ENCODE data around the gene TMEM247. TPM values are rescaled to one million over a fixed set of nuclear protein-coding genes. Genes with fewer than 3 reads are reported as not detected.

The TMEM247 gene
- total and polyA plus RNA-seq, 10 of the 15 experiments (the other 5 are each of a cell fraction or from before 2014, with no cell fraction given): not detected

GRCh38 chr2:46438102-46438501 is 41.3 kb upstream of the TMEM247 start:
- RAD21 ChIA-PET (ENCODE audit: unreplicated experiment): interaction anchor here (0.5 kb wide), 1 partner anchor 1977 kb away, joined by 3 read pairs; no protein-coding TSS in a partner anchor
- no TSS peak for BruUV-seq (replicated peaks)

GRCh38 chr2:46438794-46439193 is 40.6 kb upstream of the TMEM247 start:
- H3K4me3 ChIP-seq: no peak overlapping the region
- 16% methylated on average over 2 of the region's 2 CpGs for WGBS (ENCODE audit: insufficient coverage, insufficient replicate concordance, low lambda C conversion rate, missing lambda C conversion rate)
- RAD21 ChIA-PET (ENCODE audit: unreplicated experiment): interaction anchor here (1.0 to 1.4 kb wide), 2 partner anchors 8 to 550 kb away, joined by 3 to 4 read pairs; no protein-coding TSS in a partner anchor
- H3K27ac ChIP-seq (ENCODE audit: control insufficient read depth, insufficient read depth): no peak overlapping the region
- POLR2A ChIA-PET: no interaction called here
- no peaks in the 10 kb centered on the region for H3K36me3 ChIP-seq (ENCODE audit: control insufficient read depth in 2 of 2, insufficient read depth in 2 of 2, low read length in 1 of 2)
- no peaks in the 10 kb centered on the region for H4K20me1 ChIP-seq (ENCODE audit: control insufficient read depth, insufficient read depth)
- H3K9me3 ChIP-seq (replicated peaks; ENCODE audit: control insufficient read depth, insufficient read depth, low read length): no peaks in the 10 kb centered on the region
- H2AFZ ChIP-seq (ENCODE audit: control insufficient read depth, low read depth, low read length): no peak overlapping the region
- intact Hi-C loops (cut with micrococcal nuclease; ENCODE audit: unreplicated experiment): no loop called here
- no peak for FAIRE-seq
- H3K27me3 ChIP-seq (replicated peaks in 1 of 2; ENCODE audit: control insufficient read depth in 2 of 2, insufficient read depth in 2 of 2, low read length in 1 of 2): no peaks in the 10 kb centered on the region; a peak in 1 of 4 replicates
- no peaks in the 10 kb centered on the region for H3K4me1 ChIP-seq (ENCODE audit: control insufficient read depth, insufficient read depth, low read length)
- SMC1A ChIA-PET (ENCODE audit: uncharacterized antibody, unreplicated experiment): interaction anchor here (0.8 to 1.3 kb wide), 4 partner anchors 10 to 71 kb away, joined by 3 to 5 read pairs (median 3); no protein-coding TSS in a partner anchor
- DNase-seq (ENCODE audit: low read depth, low spot score): no peak
- H3K4me2 ChIP-seq (ENCODE audit: control insufficient read depth, insufficient read depth): no peak overlapping the region
- CTCF ChIA-PET: interaction anchor here (0.6 to 1.4 kb wide), 3 partner anchors 22 to 198 kb away, joined by 3 to 5 read pairs (median 3); no protein-coding TSS in a partner anchor
- in situ Hi-C loops (cut with MboI): no loop called here
- H3K9ac ChIP-seq (ENCODE audit: control insufficient read depth, insufficient read depth, low read length): no peak overlapping the region
- H3K79me2 ChIP-seq (ENCODE audit: control insufficient read depth, insufficient read depth, low read length): no peaks in the 10 kb centered on the region
- ATAC-seq: no peak; the same call in 1 of the 3 replicates
- no TSS peak for BruUV-seq (replicated peaks)
- TF ChIP-seq IRF3 (IDR thresholded peaks at IDR 0.05) (no peak), NBN (IDR thresholded peaks at IDR 0.05) (no peak), E4F1 (IDR thresholded peaks at IDR 0.05; ENCODE audit: borderline replicate concordance, partially characterized antibody) (no peak), GATAD2B (conservative IDR thresholded peaks at IDR 0.05; ENCODE audit: low read depth) (no peak), SPI1 (IDR thresholded peaks at IDR 0.05; ENCODE audit: borderline replicate concordance, insufficient read depth, low read depth, low read length) (no peak), HDAC6 (IDR thresholded peaks at IDR 0.05; ENCODE audit: unreplicated experiment) (no peak)

More at GRCh38 chr2:46438102-46438501, 41.3 kb upstream of the TMEM247 start:
- Histone ChIP-seq H4K20me1 (ENCODE audit: control insufficient read depth, insufficient read depth) (no peaks in the 10 kb centered on the region), H3K9me3 (replicated peaks; ENCODE audit: control insufficient read depth, insufficient read depth, low read length) (no peaks in the 10 kb centered on the region), H3K9ac (ENCODE audit: control insufficient read depth, insufficient read depth, low read length) (no peak overlapping the region), H3K4me1 (ENCODE audit: control insufficient read depth, insufficient read depth, low read length) (no peaks in the 10 kb centered on the region), H2AFZ (ENCODE audit: control insufficient read depth, low read depth, low read length) (no peak overlapping the region), H3K27me3 (replicated peaks in 1 of 2; ENCODE audit: control insufficient read depth in 2 of 2, insufficient read depth in 2 of 2, low read length in 1 of 2) (no peaks in the 10 kb centered on the region; a peak in 2 of 4 replicates), H3K79me2 (ENCODE audit: control insufficient read depth, insufficient read depth, low read length) (no peaks in the 10 kb centered on the region), H3K4me2 (ENCODE audit: control insufficient read depth, insufficient read depth) (no peak overlapping the region), H3K4me3 (no peak overlapping the region), H3K36me3 (ENCODE audit: control insufficient read depth in 2 of 2, insufficient read depth in 2 of 2, low read length in 1 of 2) (no peaks in the 10 kb centered on the region), H3K27ac (ENCODE audit: control insufficient read depth, insufficient read depth) (no peak overlapping the region)
- intact Hi-C loops (cut with micrococcal nuclease; ENCODE audit: unreplicated experiment) (no loop called here), in situ Hi-C loops (cut with MboI) (no loop called here)
- FAIRE-seq: no peak
- no peak for ATAC-seq
- ChIA-PET SMC1A (ENCODE audit: uncharacterized antibody, unreplicated experiment) (interaction anchor here (0.8 to 1.3 kb wide), 4 partner anchors 10 to 70 kb away, joined by 3 to 5 read pairs (median 3); no protein-coding TSS in a partner anchor), CTCF (interaction anchor here (0.5 to 1.4 kb wide), 5 partner anchors 23 to 448 kb away, joined by 3 to 5 read pairs (median 3); no protein-coding TSS in a partner anchor), POLR2A (no interaction called here)
- TF ChIP-seq MEF2A (IDR thresholded peaks at IDR 0.05; ENCODE audit: insufficient read depth, low read depth, low read length) (no peak), EED (IDR thresholded peaks at IDR 0.05; ENCODE audit: low read depth) (no peak)
- DNase-seq (ENCODE audit: low read depth, low spot score): no peak
- 0% methylated on average over 1 of the region's 1 CpG for WGBS (ENCODE audit: insufficient coverage, insufficient replicate concordance, low lambda C conversion rate, missing lambda C conversion rate)

Measured in GM12878 (cell line).